ENCODE results near the gene CBFA2T3.

DNA sequence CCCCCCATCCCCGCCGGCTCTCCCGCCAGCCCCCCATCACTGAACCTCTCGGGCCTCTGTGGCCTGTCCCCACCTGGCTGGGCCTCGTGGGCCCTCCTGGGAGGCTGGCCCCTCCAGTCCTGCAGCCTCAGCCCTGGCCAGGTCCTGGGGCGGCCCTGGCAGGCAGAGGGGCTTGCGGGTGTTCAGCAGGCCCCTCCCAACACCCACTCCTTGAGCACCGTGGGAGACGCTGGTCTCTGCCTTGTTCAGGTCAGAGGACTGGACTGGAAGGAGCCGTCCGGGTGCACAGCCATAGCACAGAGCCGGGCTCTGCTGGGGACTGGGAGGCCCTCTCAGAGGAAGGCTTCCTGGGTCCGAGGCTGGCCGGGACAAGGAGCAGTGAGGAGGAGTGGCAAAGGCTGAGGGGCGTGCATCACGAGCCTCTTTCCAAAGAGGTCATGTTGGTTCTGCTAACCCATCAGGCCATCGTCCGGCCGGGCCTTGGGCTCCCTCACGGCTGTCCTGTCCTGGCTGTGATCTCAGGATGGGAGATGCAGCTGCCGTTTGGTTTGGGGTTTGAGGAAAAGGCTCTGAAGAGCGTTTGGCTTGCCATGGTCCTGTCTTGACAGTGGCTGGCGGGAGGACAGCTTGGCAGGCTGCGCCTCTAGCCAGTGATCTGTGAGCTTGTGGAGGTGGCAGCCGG is 104.2 kb downstream of the CBFA2T3 start:
- no peak for TF ChIP-seq EZH2 (IDR thresholded peaks at IDR 0.05; ENCODE audit: insufficient read depth, low read length)
- TF ChIP-seq, protein P1, sequence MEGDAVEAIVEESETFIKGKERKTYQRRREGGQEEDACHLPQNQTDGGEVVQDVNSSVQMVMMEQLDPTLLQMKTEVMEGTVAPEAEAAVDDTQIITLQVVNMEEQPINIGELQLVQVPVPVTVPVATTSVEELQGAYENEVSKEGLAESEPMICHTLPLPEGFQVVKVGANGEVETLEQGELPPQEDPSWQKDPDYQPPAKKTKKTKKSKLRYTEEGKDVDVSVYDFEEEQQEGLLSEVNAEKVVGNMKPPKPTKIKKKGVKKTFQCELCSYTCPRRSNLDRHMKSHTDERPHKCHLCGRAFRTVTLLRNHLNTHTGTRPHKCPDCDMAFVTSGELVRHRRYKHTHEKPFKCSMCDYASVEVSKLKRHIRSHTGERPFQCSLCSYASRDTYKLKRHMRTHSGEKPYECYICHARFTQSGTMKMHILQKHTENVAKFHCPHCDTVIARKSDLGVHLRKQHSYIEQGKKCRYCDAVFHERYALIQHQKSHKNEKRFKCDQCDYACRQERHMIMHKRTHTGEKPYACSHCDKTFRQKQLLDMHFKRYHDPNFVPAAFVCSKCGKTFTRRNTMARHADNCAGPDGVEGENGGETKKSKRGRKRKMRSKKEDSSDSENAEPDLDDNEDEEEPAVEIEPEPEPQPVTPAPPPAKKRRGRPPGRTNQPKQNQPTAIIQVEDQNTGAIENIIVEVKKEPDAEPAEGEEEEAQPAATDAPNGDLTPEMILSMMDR (IDR thresholded peaks at IDR 0.05; ENCODE audit: insufficient read depth, low read depth, low read length): no peak

All from astrocyte (in vitro differentiated cells and primary cell).